Superior temporal gyrus (tissue), 1 donor: ENCODE measurements around the gene ZNF680.
"Not testable (repeated sequence)": the region's sequence is repeated elsewhere in the genome, so short reads cannot be mapped to it uniquely, and the experiment has no call there.

Source experiments
- DNase-seq: peaks from one replicate; pipeline ENCODE4 v3.0.0-alpha.2; 2016; ENCODE audit errors: extremely low spot score

Gene ZNF680

GRCh38 chr7:64562626-64563278, at the start of gene ZNF680:
ZNF680 (minus strand) TSS chr7:64563071; CDS start chr7:64562954, 117 bp downstream.
- peak; percentile 98 for DNase-seq

- DNase-seq: no peak
These were observed 49.6 kb upstream of the ZNF680 start for GRCh38 chr7:64612452-64612851.

GRCh38 chr7:64611717-64612116, 48.8 kb upstream of the ZNF680 start:
- no peak for DNase-seq

GRCh38 chr7:64610997-64611396, 48.1 kb upstream of the ZNF680 start:
- no peak for DNase-seq

- no peak for DNase-seq
These were observed 45.4 kb upstream of the ZNF680 start for GRCh38 chr7:64608116-64608910.

- no peak for DNase-seq
These were observed 43.5 kb upstream of the ZNF680 start for GRCh38 chr7:64606385-64606784.

- DNase-seq: no peak
These were observed 40.4 kb upstream of the ZNF680 start for GRCh38 chr7:64603271-64603670.

GRCh38 chr7:64602518-64602917, 39.6 kb upstream of the ZNF680 start:
- DNase-seq: no peak

GRCh38 chr7:64602086-64602485, 39.2 kb upstream of the ZNF680 start:
- no peak for DNase-seq

- no peak for DNase-seq
These were observed 36.5 kb upstream of the ZNF680 start for GRCh38 chr7:64599359-64599758.

- no peak for DNase-seq
These were observed 28.1 kb upstream of the ZNF680 start for GRCh38 chr7:64590971-64591370.

GRCh38 chr7:64581926-64582894, 19.3 kb upstream of the ZNF680 start:
- no peak for DNase-seq

- DNase-seq: no peak
These were observed 18.5 kb upstream of the ZNF680 start for GRCh38 chr7:64581391-64581790.

GRCh38 chr7:64574540-64575099, 11.7 kb upstream of the ZNF680 start:
- DNase-seq: peak; percentile 0

- DNase-seq: not testable (repeated sequence)
These were observed 7.4 kb upstream of the ZNF680 start for GRCh38 chr7:64570284-64570605.

GRCh38 chr7:64569372-64570283, 6.8 kb upstream of the ZNF680 start:
- not testable (repeated sequence) for DNase-seq

GRCh38 chr7:64562256-64562625, 630 bp downstream of the ZNF680 start:
- DNase-seq: peak; percentile 10

- DNase-seq: peak; percentile 66
These were observed 3.7 kb downstream of the ZNF680 start for GRCh38 chr7:64559206-64559605.

GRCh38 chr7:64558781-64559180, 4.1 kb downstream of the ZNF680 start:
- DNase-seq: no peak

- no peak for DNase-seq
These were observed 4.6 kb downstream of the ZNF680 start for GRCh38 chr7:64558323-64558705.
